Activated naive CD4-positive, alpha-beta T cell treated with anti-CD3 and anti-CD28 coated beads, Interleukin-2, amount 50 U/mL, for 24 hours (primary cell): ENCODE results near the gene MRPS26.
"Not testable (repeated sequence)": the region's sequence is repeated elsewhere in the genome, so short reads cannot be mapped to it uniquely, and the experiment has no call there.

Source experiments
- H3K27ac Mint-ChIP-seq: one replicate; pipeline ENCODE4 v1.8.0; 2021; ENCODE audit warnings: mild to moderate bottlenecking, mixed read lengths
- H3K27me3 Mint-ChIP-seq: one replicate; pipeline ENCODE4 v1.8.0; 2021; ENCODE audit warnings: mixed read lengths
- H3K36me3 Mint-ChIP-seq: one replicate; pipeline ENCODE4 v1.8.0; 2021; ENCODE audit warnings: mixed read lengths
- H3K4me1 Mint-ChIP-seq: one replicate; pipeline ENCODE4 v1.8.0; 2021; ENCODE audit warnings: mixed read lengths
- H3K4me3 Mint-ChIP-seq: one replicate; pipeline ENCODE4 v1.8.0; 2021; ENCODE audit warnings: mild to moderate bottlenecking, mixed read lengths
- H3K9me3 Mint-ChIP-seq: one replicate; pipeline ENCODE4 v1.8.0; 2021; ENCODE audit warnings: mixed read lengths

Gene MRPS26

GRCh38 chr20:3045816-3046676 is at the start of gene MRPS26:
Gene MRPS26, plus strand, starts transcription at chr20:3046052. Its CDS starts 17 bp downstream, at chr20:3046069.
- Mint-ChIP-seq H3K36me3 (peaks cover 10% of the 10 kb centered on the region), H3K27ac (peak within 1 kb of the TSS; percentile 85), H3K9me3 (no peaks in the 10 kb centered on the region), H3K4me1 (peaks cover 20% of the 10 kb centered on the region), H3K27me3 (no peaks in the 10 kb centered on the region), H3K4me3 (peak within 1 kb of the TSS; percentile 95)

- Mint-ChIP-seq H3K9me3 (no peaks in the 10 kb centered on the region), H3K4me1 (no peaks in the 10 kb centered on the region), H3K36me3 (peaks cover 4% of the 10 kb centered on the region), H3K4me3 (no peak overlapping the region), H3K27ac (no peak overlapping the region), H3K27me3 (no peaks in the 10 kb centered on the region)
Observed at GRCh38 chr20:2998728-2999127, 47.1 kb upstream of the MRPS26 start.

- no peak overlapping the region for H3K27ac Mint-ChIP-seq
- H3K36me3 Mint-ChIP-seq: peaks cover 4% of the 10 kb centered on the region
- no peak overlapping the region for H3K4me3 Mint-ChIP-seq
- no peaks in the 10 kb centered on the region for H3K9me3 Mint-ChIP-seq
- H3K27me3 Mint-ChIP-seq: no peaks in the 10 kb centered on the region
- H3K4me1 Mint-ChIP-seq: no peaks in the 10 kb centered on the region
Observed at GRCh38 chr20:3000852-3001523, 44.9 kb upstream of the MRPS26 start.

- H3K4me1 Mint-ChIP-seq: no peaks in the 10 kb centered on the region
- H3K27me3 Mint-ChIP-seq: no peaks in the 10 kb centered on the region
- H3K9me3 Mint-ChIP-seq: no peaks in the 10 kb centered on the region
- H3K36me3 Mint-ChIP-seq: peaks cover 8% of the 10 kb centered on the region
- no peak overlapping the region for H3K27ac Mint-ChIP-seq
- no peak overlapping the region for H3K4me3 Mint-ChIP-seq
Observed at GRCh38 chr20:3003416-3003815, 42.4 kb upstream of the MRPS26 start.

GRCh38 chr20:3010985-3011723 is 34.7 kb upstream of the MRPS26 start:
- peaks cover 13% of the 10 kb centered on the region for H3K36me3 Mint-ChIP-seq
- peaks cover 14% of the 10 kb centered on the region for H3K4me1 Mint-ChIP-seq
- no peaks in the 10 kb centered on the region for H3K9me3 Mint-ChIP-seq
- H3K27ac Mint-ChIP-seq: peak overlapping the region; percentile 9
- H3K4me3 Mint-ChIP-seq: no peak overlapping the region
- H3K27me3 Mint-ChIP-seq: no peaks in the 10 kb centered on the region

- peaks cover 14% of the 10 kb centered on the region for H3K4me1 Mint-ChIP-seq
- H3K27ac Mint-ChIP-seq: peak overlapping the region; percentile 33
- H3K36me3 Mint-ChIP-seq: peaks cover 15% of the 10 kb centered on the region
- H3K4me3 Mint-ChIP-seq: no peak overlapping the region
- no peaks in the 10 kb centered on the region for H3K27me3 Mint-ChIP-seq
- no peaks in the 10 kb centered on the region for H3K9me3 Mint-ChIP-seq
Observed at GRCh38 chr20:3011752-3012151, 34.1 kb upstream of the MRPS26 start.

- Mint-ChIP-seq H3K27me3 (no peaks in the 10 kb centered on the region), H3K27ac (no peak overlapping the region), H3K4me3 (no peak overlapping the region), H3K9me3 (no peaks in the 10 kb centered on the region), H3K4me1 (peaks cover 14% of the 10 kb centered on the region), H3K36me3 (peaks cover 15% of the 10 kb centered on the region)
Observed at GRCh38 chr20:3013771-3014170, 32.1 kb upstream of the MRPS26 start.

- H3K36me3 Mint-ChIP-seq: peaks cover 12% of the 10 kb centered on the region
- no peaks in the 10 kb centered on the region for H3K27me3 Mint-ChIP-seq
- peaks cover 14% of the 10 kb centered on the region for H3K4me1 Mint-ChIP-seq
- no peak overlapping the region for H3K4me3 Mint-ChIP-seq
- H3K27ac Mint-ChIP-seq: no peak overlapping the region
- no peaks in the 10 kb centered on the region for H3K9me3 Mint-ChIP-seq
Observed at GRCh38 chr20:3014179-3014578, 31.7 kb upstream of the MRPS26 start.

GRCh38 chr20:3014662-3015061 is 31.2 kb upstream of the MRPS26 start:
- H3K27me3 Mint-ChIP-seq: no peaks in the 10 kb centered on the region
- peak overlapping the region; percentile 10 for H3K27ac Mint-ChIP-seq
- H3K9me3 Mint-ChIP-seq: no peaks in the 10 kb centered on the region
- H3K4me1 Mint-ChIP-seq: peaks cover 14% of the 10 kb centered on the region
- H3K36me3 Mint-ChIP-seq: peaks cover 12% of the 10 kb centered on the region
- no peak overlapping the region for H3K4me3 Mint-ChIP-seq

- Mint-ChIP-seq H3K4me1 (peaks cover 14% of the 10 kb centered on the region), H3K36me3 (peaks cover 12% of the 10 kb centered on the region)
- not testable (repeated sequence) for H3K4me3 Mint-ChIP-seq, H3K27ac Mint-ChIP-seq, H3K9me3 Mint-ChIP-seq, H3K27me3 Mint-ChIP-seq
Observed at GRCh38 chr20:3015302-3015701, 30.6 kb upstream of the MRPS26 start.

- no peak overlapping the region for H3K27ac Mint-ChIP-seq
- no peaks in the 10 kb centered on the region for H3K4me1 Mint-ChIP-seq
- no peaks in the 10 kb centered on the region for H3K27me3 Mint-ChIP-seq
- peaks cover 21% of the 10 kb centered on the region for H3K36me3 Mint-ChIP-seq
- no peak overlapping the region for H3K4me3 Mint-ChIP-seq
- H3K9me3 Mint-ChIP-seq: no peaks in the 10 kb centered on the region
Observed at GRCh38 chr20:3021327-3021726, 24.5 kb upstream of the MRPS26 start.

GRCh38 chr20:3021777-3022176 is 24.1 kb upstream of the MRPS26 start:
- Mint-ChIP-seq H3K4me3 (no peak overlapping the region), H3K4me1 (no peaks in the 10 kb centered on the region), H3K36me3 (peaks cover 20% of the 10 kb centered on the region), H3K9me3 (no peaks in the 10 kb centered on the region), H3K27me3 (no peaks in the 10 kb centered on the region), H3K27ac (no peak overlapping the region)

- not testable (repeated sequence) for H3K9me3 Mint-ChIP-seq, H3K4me1 Mint-ChIP-seq, H3K27me3 Mint-ChIP-seq, H3K4me3 Mint-ChIP-seq
- H3K36me3 Mint-ChIP-seq: peaks cover 22% of the 10 kb centered on the region
- H3K27ac Mint-ChIP-seq: peak overlapping the region; percentile 59
Observed at GRCh38 chr20:3022559-3023490, 23.0 kb upstream of the MRPS26 start.

GRCh38 chr20:3027987-3028386 is 17.9 kb upstream of the MRPS26 start:
- Mint-ChIP-seq H3K4me3 (no peak overlapping the region), H3K4me1 (no peaks in the 10 kb centered on the region), H3K36me3 (peaks cover 15% of the 10 kb centered on the region), H3K9me3 (no peaks in the 10 kb centered on the region), H3K27ac (no peak overlapping the region), H3K27me3 (no peaks in the 10 kb centered on the region)
